Renal cortex interstitium (tissue), 11 donors: ENCODE measurements around the gene ART4. TPM values are rescaled to one million over a fixed set of nuclear protein-coding genes. Genes with fewer than 3 reads are reported as not detected.

Source experiments
- DNase-seq, 11 donors: peaks; one replicate each; pipeline ENCODE4 v3.0.0-alpha.2; 2013; ENCODE audit warnings: low read depth in 9 of 11, low spot score in 4 of 11; ENCODE audit errors: extremely low read depth in 1 of 11
- polyA plus RNA-seq, 3 donors: library from polyadenylated mRNA; unstranded; fragments of 120-200 nt; gene quantifications; one replicate each; pipeline ENCODE4 v1.2.1, GENCODE V29; 2013; ENCODE audit not compliant: insufficient read length in 3 of 3

Gene ART4
- polyA plus RNA-seq, 3 donors: 0.21 to 0.34 (median 0.22) TPM

DNA sequence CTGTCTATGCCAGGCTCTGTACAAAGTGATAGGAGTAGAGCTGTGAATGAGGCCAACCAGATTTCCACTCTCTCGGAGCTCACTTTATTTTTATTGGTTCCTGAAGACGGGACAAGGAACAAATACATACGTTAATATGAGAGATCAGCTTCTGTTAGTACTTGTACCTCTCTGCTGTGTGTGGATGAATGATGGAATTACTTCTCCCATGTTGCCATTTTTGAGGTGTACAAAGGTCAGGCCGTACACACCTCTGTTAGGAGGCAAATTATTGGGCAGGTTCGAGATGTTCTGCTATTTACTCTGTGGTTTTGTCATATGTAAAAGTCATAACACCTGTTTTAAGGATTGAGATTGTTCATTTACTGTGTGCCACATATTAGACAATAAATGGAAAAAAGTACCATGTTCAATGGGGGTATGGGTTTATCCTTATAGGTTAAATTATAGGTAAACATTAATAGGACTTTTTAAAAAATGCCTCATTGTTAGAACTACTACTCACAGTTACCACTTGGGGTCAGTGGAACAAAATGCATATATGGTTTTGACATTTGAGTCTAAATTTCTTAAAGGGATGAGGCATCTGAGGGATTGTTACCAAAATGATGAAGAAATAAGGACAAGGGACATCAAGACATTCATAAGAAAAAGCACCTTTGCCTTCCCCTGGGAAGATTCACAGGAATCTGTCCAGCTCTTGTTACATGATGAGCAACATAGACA lies 66.9 kb downstream of the ART4 start:
- DNase-seq: no peak

DNA sequence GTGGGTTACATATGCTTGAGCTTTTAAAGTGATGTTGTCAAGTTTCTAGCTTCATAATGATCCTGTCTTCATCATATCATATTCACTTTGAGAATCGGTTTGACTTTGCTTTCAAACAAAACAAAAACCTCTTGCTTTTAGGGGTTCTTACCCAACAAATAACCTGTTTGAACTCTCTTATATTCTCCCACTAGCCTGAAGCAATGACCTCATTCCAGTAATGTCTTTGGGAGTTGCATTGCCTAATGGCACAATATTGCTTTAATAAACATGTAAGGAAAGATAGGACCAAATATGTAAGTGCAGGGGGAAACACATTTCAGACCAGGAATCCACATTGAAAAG lies 67.7 kb downstream of the ART4 start:
- DNase-seq: no peak

Other genes starting within 250 kb of the ART4 start
- under 1 TPM; 0.47 to 0.86 (median 0.51) TPM for gene GUCY2C, start 146.9 kb downstream of the ART4 start, polyA plus RNA-seq
- gene WBP11, start 40.0 kb downstream of the ART4 start, polyA plus RNA-seq: 100 to 1,000 TPM in 2 of 3 donors, 10 to 100 TPM in 1; 96.1 to 135 (median 114) TPM
- gene C12orf60, start 39.9 kb downstream of the ART4 start, polyA plus RNA-seq: 1 to 10 TPM; 4.4 to 5.3 (median 4.8) TPM
- gene SMCO3, start 29.3 kb downstream of the ART4 start, polyA plus RNA-seq: 1 to 10 TPM; 2.2 to 2.7 (median 2.3) TPM
- 10 to 100 TPM; 40.5 to 56.9 (median 42.6) TPM for gene MGP, start 42.3 kb upstream of the ART4 start, polyA plus RNA-seq
- gene ERP27, start 95.0 kb upstream of the ART4 start, polyA plus RNA-seq: 10 to 100 TPM; 25.0 to 33.9 (median 26.3) TPM
- gene ARHGDIB, start 118.1 kb upstream of the ART4 start, polyA plus RNA-seq: 10 to 100 TPM; 51.0 to 60.0 (median 53.3) TPM
- gene PDE6H, start 129.5 kb upstream of the ART4 start, polyA plus RNA-seq: not detected